Measurements from ENCODE around the gene ARAP1. TPM values are rescaled to one million over a fixed set of nuclear protein-coding genes. Genes with fewer than 3 reads are reported as not detected.

Gene ARAP1
- total RNA-seq, 2 donors from 2014 or later = 74.4 to 88.3 TPM

- no peak for TF ChIP-seq CTCF (conservative IDR thresholded peaks at IDR 0.05)
- Mint-ChIP-seq H3K27me3 (ENCODE audit: insufficient read depth) (no peaks in the 10 kb centered on the region), H3K4me1 (peaks cover 21% of the 10 kb centered on the region), H3K9me3 (no peaks in the 10 kb centered on the region), H3K27ac (peak overlapping the region; percentile 48), H3K4me3 (no peak overlapping the region), H3K36me3 (ENCODE audit: low read depth) (peaks cover 18% of the 10 kb centered on the region)
- Histone ChIP-seq H3K9ac (ENCODE audit: extremely low read depth, low read length, poor library complexity, severe bottlenecking) (no peak overlapping the region), H3K27ac (ENCODE audit: low read depth, low read length) (no peak overlapping the region), H3K27me3 (ENCODE audit: control insufficient read depth, insufficient read depth, low read length, poor library complexity, severe bottlenecking) (no peaks in the 10 kb centered on the region), H3K4me1 (ENCODE audit: control insufficient read depth, insufficient read depth, low read length) (peaks cover 6% of the 10 kb centered on the region), H3K4me3 (ENCODE audit: low read length) (no peak overlapping the region), H3K9me3 (ENCODE audit: control insufficient read depth, low read length) (no peaks in the 10 kb centered on the region), H3K36me3 (ENCODE audit: control insufficient read depth, insufficient read depth, low read length) (peaks cover 20% of the 10 kb centered on the region)
- 90 to 91% methylated on average over 2 to 3 of the region's 3 CpGs for WGBS, 2 experiments (ENCODE audit: insufficient coverage in 1 of 2, insufficient read length in 1 of 2)
- no peak for DNase-seq
Measured at GRCh38 chr11:72720047-72720446, 32.2 kb downstream of the ARAP1 start.

GRCh38 chr11:72719551-72719950 lies 32.7 kb downstream of the ARAP1 start:
- Mint-ChIP-seq H3K27me3 (ENCODE audit: insufficient read depth) (no peaks in the 10 kb centered on the region), H3K4me1 (peaks cover 21% of the 10 kb centered on the region), H3K27ac (peak overlapping the region; percentile 48), H3K9me3 (no peaks in the 10 kb centered on the region), H3K4me3 (no peak overlapping the region), H3K36me3 (ENCODE audit: low read depth) (peaks cover 22% of the 10 kb centered on the region)
- Histone ChIP-seq H3K36me3 (ENCODE audit: control insufficient read depth, insufficient read depth, low read length) (peaks cover 20% of the 10 kb centered on the region), H3K9me3 (ENCODE audit: control insufficient read depth, low read length) (no peaks in the 10 kb centered on the region), H3K4me3 (ENCODE audit: low read length) (no peak overlapping the region), H3K9ac (ENCODE audit: extremely low read depth, low read length, poor library complexity, severe bottlenecking) (no peak overlapping the region), H3K27me3 (ENCODE audit: control insufficient read depth, insufficient read depth, low read length, poor library complexity, severe bottlenecking) (no peaks in the 10 kb centered on the region), H3K4me1 (ENCODE audit: control insufficient read depth, insufficient read depth, low read length) (peaks cover 6% of the 10 kb centered on the region), H3K27ac (ENCODE audit: low read depth, low read length) (no peak overlapping the region)
- WGBS, 2 experiments (ENCODE audit: insufficient coverage in 1 of 2, insufficient read length in 1 of 2) = 95% methylated on average over 4 of the region's 4 CpGs; no CpG with 5 or more reads in 1 of the 2 experiments
- no peak for DNase-seq
- no peak for TF ChIP-seq CTCF (conservative IDR thresholded peaks at IDR 0.05)

- Mint-ChIP-seq H3K9me3 (no peaks in the 10 kb centered on the region), H3K4me1 (peaks cover 21% of the 10 kb centered on the region), H3K27ac (no peak overlapping the region), H3K27me3 (ENCODE audit: insufficient read depth) (no peaks in the 10 kb centered on the region), H3K36me3 (ENCODE audit: low read depth) (peaks cover 26% of the 10 kb centered on the region), H3K4me3 (no peak overlapping the region)
- no peak overlapping the region for H3K27ac ChIP-seq (ENCODE audit: low read depth, low read length)
- H3K4me1 ChIP-seq (ENCODE audit: control insufficient read depth, insufficient read depth, low read length) = peaks cover 6% of the 10 kb centered on the region
- no peaks in the 10 kb centered on the region for H3K27me3 ChIP-seq (ENCODE audit: control insufficient read depth, insufficient read depth, low read length, poor library complexity, severe bottlenecking)
- WGBS, 2 experiments (ENCODE audit: insufficient coverage in 1 of 2, insufficient read length in 1 of 2) = 88 to 94% methylated on average over 2 of the region's 2 CpGs
- peaks cover 20% of the 10 kb centered on the region for H3K36me3 ChIP-seq (ENCODE audit: control insufficient read depth, insufficient read depth, low read length)
- no peak overlapping the region for H3K9ac ChIP-seq (ENCODE audit: extremely low read depth, low read length, poor library complexity, severe bottlenecking)
- no peak for DNase-seq
- H3K9me3 ChIP-seq (ENCODE audit: control insufficient read depth, low read length) = no peaks in the 10 kb centered on the region
- no peak overlapping the region for H3K4me3 ChIP-seq (ENCODE audit: low read length)
- TF ChIP-seq CTCF (conservative IDR thresholded peaks at IDR 0.05) = no peak
Measured at GRCh38 chr11:72719144-72719543, 33.1 kb downstream of the ARAP1 start.

Data from endodermal cell (in vitro differentiated cells).